Fibroblast of skin of abdomen (primary cell): ENCODE data around the gene CYP4F12. TPM values are rescaled to one million over a fixed set of nuclear protein-coding genes. Genes with fewer than 3 reads are reported as not detected.
"Not testable (repeated sequence)": the region's sequence is repeated elsewhere in the genome, so short reads cannot be mapped to it uniquely, and the experiment has no call there.

Experiments used
- DNase-seq: peaks from one replicate; pipeline ENCODE4 v3.0.0-alpha.2; 2013
- polyA plus RNA-seq, 2 experiments: library from polyadenylated mRNA; unstranded; fragments of 120-200 nt; gene quantifications; one replicate each; pipeline ENCODE4 v1.2.1, GENCODE V29; 2013; ENCODE audit not compliant: insufficient read length in 2 of 2

CYP4F12 gene
- not detected for polyA plus RNA-seq (2013, experiment 1 of 2; ENCODE audit: insufficient read length)
- polyA plus RNA-seq (2013, experiment 2 of 2; ENCODE audit: insufficient read length), result not detected

GRCh38 chr19:15672580-15673175 is at the start of gene CYP4F12:
TSS of gene CYP4F12 (plus strand) at chr19:15673087. CDS start at chr19:15673530, 443 bp downstream.
- no peak for DNase-seq

- no peak for DNase-seq
Observed at GRCh38 chr19:15623711-15624318, 49.1 kb upstream of the CYP4F12 start.

GRCh38 chr19:15628236-15629002 is 44.5 kb upstream of the CYP4F12 start:
- DNase-seq, result no peak

GRCh38 chr19:15629003-15629880 is 43.6 kb upstream of the CYP4F12 start:
- DNase-seq, result peak; percentile 28

- no peak for DNase-seq
Observed at GRCh38 chr19:15631817-15632216, 41.1 kb upstream of the CYP4F12 start.

- DNase-seq, result no peak
Observed at GRCh38 chr19:15633082-15633835, 39.6 kb upstream of the CYP4F12 start.

GRCh38 chr19:15634105-15634504 is 38.8 kb upstream of the CYP4F12 start:
- DNase-seq, result no peak

DNA sequence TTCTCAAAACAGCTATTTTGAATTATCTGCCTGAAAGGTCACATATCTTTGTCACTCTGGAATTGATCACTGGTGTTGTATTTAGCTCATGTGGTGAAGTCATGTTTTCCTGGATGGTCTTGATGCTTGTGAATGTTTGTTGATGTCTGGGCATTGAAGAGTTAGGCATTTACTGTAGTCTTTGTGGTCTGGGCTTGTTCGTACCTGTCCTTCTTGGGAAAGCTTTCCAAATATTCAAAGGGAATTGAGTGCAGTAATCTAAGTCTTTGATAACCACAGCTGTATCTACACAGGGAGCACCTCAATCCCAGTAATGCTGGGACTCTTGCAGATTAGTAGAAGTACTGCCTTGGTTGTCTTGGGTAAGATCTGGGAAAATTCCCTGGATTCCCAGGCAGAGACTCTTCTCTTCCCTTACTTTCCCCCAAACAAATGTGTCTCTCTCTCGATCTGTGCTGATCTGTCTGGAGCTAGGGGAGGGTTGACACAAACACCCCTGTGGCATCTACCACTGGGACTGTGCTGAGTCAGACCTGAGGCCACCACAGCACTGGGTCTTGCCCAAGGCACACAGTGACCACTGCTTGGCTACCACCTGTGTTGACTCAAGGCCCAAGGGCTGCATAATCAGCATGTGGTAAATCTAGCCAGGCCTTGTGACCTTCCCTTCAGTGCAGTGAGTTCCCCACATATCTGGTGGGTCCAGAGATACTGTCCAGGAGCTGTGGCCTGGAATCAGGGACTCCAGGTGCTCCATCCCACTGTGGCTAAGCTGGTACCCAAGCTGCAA is 37.7 kb upstream of the CYP4F12 start:
- DNase-seq, result no peak

GRCh38 chr19:15636026-15636425 is 36.9 kb upstream of the CYP4F12 start:
- no peak for DNase-seq

- no peak for DNase-seq
Observed at GRCh38 chr19:15639596-15639995, 33.3 kb upstream of the CYP4F12 start.

DNA sequence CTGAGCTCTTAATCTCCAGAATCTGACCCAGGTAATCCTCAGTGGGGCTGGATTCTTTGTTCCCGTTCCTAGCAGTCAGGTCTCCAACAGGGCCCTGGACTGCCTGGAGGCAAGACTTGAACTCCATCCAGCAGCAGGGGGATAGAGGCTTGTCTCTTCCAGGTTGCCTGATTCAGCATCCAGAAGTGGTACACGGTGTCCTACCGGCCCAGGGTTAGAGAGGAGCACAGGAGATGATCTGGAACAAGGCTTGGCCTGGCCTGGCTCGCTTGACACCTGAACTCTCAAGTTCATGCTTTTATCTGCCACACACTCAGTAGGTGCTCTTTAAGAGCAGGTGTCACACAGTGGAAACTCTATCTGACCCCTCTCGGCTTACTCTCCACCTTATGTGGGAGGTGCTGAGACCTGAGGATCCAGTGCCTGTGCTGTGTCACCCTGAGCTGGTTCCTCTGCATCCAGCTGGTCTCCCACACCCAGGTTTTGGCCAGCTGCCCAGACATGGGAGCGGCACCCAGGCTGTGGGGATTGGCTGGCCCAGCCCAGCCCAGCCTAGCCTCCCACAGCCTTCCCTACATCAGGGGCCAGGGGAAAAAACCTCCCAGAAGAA is 32.5 kb upstream of the CYP4F12 start, which contains the start of gene CYP4F3:
Gene CYP4F3 (plus strand): TSS at position 604 of the 610 bp plus-strand sequence. CDS start 519 bp downstream, outside the sequence.
- DNase-seq, result no peak

DNA sequence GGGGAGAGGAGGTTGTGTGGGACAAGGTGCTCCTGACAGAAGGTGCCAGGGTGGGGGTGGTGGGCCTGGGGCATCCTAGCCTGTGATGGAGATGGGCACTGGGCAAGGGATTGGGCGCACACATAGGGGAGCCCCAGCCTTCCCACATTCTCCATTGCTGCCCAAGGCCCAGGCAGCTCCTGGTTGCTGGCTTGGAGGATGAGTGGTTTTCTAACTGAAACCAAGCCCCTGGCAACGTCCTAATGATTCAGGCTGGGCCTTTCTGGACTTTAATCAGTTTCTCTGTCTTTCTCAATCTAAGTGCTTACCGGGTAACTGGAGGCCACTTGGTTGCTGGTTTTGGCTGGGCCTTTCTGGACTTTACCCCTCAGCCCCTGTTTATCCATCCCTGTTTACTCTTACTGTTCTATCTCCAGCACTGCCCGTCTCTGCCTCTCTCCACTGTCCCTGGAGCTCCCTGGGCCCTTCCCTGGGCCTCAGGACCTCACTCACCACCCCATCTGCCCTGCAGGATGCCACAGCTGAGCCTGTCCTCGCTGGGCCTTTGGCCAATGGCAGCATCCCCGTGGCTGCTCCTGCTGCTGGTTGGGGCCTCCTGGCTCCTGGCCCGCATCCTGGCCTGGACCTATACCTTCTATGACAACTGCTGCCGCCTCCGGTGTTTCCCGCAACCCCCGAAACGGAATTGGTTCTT is 31.8 kb upstream of the CYP4F12 start:
- DNase-seq, result no peak

GRCh38 chr19:15641901-15642491 is 30.9 kb upstream of the CYP4F12 start:
- DNase-seq, result no peak

DNA sequence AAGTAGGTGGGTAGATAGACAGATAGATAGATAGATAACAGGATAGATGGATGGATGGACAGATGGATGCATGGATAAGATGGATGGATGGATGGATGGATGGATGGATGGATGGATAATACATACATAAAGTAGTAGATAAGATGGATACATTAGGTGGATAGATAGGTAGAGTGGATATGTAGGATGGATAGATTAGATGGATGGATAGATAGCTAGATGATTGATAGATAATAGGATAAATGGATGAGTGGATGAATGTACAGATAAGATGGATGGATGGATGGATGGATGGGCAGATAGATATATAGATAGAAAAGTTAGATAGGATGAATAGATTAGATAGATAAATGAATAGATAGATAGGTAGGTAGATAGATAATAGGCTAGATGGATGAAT is 30.1 kb upstream of the CYP4F12 start:
- no peak for DNase-seq

- DNase-seq, result no peak
Observed at GRCh38 chr19:15643387-15643786, 29.5 kb upstream of the CYP4F12 start.

- no peak for DNase-seq
Observed at GRCh38 chr19:15644066-15644741, 28.7 kb upstream of the CYP4F12 start.

- no peak for DNase-seq
Observed at GRCh38 chr19:15644816-15645215, 28.1 kb upstream of the CYP4F12 start.

- no peak for DNase-seq
Observed at GRCh38 chr19:15649526-15649925, 23.4 kb upstream of the CYP4F12 start.

- not testable (repeated sequence) for DNase-seq
Observed at GRCh38 chr19:15650123-15650522, 22.8 kb upstream of the CYP4F12 start.
